K562 (cell line): ENCODE data around the gene OR51B2. TPM values are rescaled to one million over a fixed set of nuclear protein-coding genes. Genes with fewer than 3 reads are reported as not detected.

ENCODE experiments used
- ARID3B ChIP-seq: fragments of 250-450 bp; sonication (Bioruptor Pico); IDR thresholded peaks from 2 replicates; pipeline ENCODE4 v1.4.0; 2020; ENCODE audit warnings: borderline replicate concordance
- ARID4B ChIP-seq: sonication (generic); formaldehyde crosslinking; IDR thresholded peaks from 2 replicates; pipeline ENCODE4 v1.8.0; 2022; ENCODE audit warnings: mild to moderate bottlenecking, missing genetic modification reagents
- BRD9 ChIP-seq: fragments of 450-650 bp; IDR thresholded peaks from 2 replicates; pipeline ENCODE4 v1.6.1; 2018; ENCODE audit warnings: low read depth; ENCODE audit not compliant: partially characterized antibody
- CREM ChIP-seq: IDR thresholded peaks from 2 replicates; pipeline ENCODE4 v1.6.1; 2014; ENCODE audit warnings: antibody characterized with exemption, low read depth
- ETV1 ChIP-seq: fragments of 450-650 bp; conservative IDR thresholded peaks from 2 replicates; pipeline ENCODE4 v1.6.1; 2016; ENCODE audit warnings: missing genetic modification characterization, control low read depth, low read depth, missing compliant biosample characterization
- ETV6 ChIP-seq, 3 experiments: fragments of 150-350 bp in 1 of 3; sonication (generic) in 1 of 3; formaldehyde crosslinking in 1 of 3; IDR thresholded peaks; 2 replicates each; pipeline versions ENCODE4 v1.6.1 to v1.8.0; 2014 to 2022; ENCODE audit warnings: borderline replicate concordance in 2 of 3, low read depth in 2 of 3, antibody characterized with exemption in 1 of 3, low read length in 1 of 3, mild to moderate bottlenecking in 1 of 3, missing genetic modification reagents in 1 of 3
- HBP1 ChIP-seq: fragments of 450-650 bp; formaldehyde crosslinking; IDR thresholded peaks from 2 replicates; pipeline ENCODE4 v1.4.0; 2022; ENCODE audit warnings: missing genetic modification characterization
- MCM7 ChIP-seq, 2 experiments: fragments of 450-650 bp; IDR thresholded peaks; 2 replicates each; pipeline ENCODE4 v1.6.1; 2016 to 2018
- MITF ChIP-seq: IDR thresholded peaks from 2 replicates; pipeline ENCODE4 v1.6.1; 2014; ENCODE audit warnings: antibody characterized with exemption
- POLR2A ChIP-seq: fragments of 450-650 bp; conservative IDR thresholded peaks from 2 replicates; pipeline ENCODE4 v1.6.1; 2016
- RUNX1 ChIP-seq: sonication (generic); IDR thresholded peaks from 2 replicates; pipeline ENCODE4 v1.6.1; 2016; ENCODE audit warnings: antibody characterized with exemption, low read depth
- SNAPC5 ChIP-seq: fragments of 250-450 bp; sonication (Bioruptor Pico); IDR thresholded peaks from 2 replicates; pipeline ENCODE4 v1.8.0; 2021; ENCODE audit warnings: moderate library complexity, mild to moderate bottlenecking, inconsistent platforms
- SREBF2 ChIP-seq: sonication (generic); formaldehyde crosslinking; IDR thresholded peaks from 2 replicates; pipeline ENCODE4 v1.4.0; 2020; ENCODE audit warnings: mild to moderate bottlenecking, missing genetic modification reagents
- TEAD4 ChIP-seq, 2 experiments: sonication (generic) in 1 of 2; formaldehyde crosslinking in 1 of 2; IDR thresholded peaks; 2 replicates each; pipeline versions ENCODE4 v1.6.1 to v1.8.0; 2012 to 2022; ENCODE audit warnings: borderline replicate concordance in 1 of 2, inconsistent platforms in 1 of 2, low read length in 1 of 2, mild to moderate bottlenecking in 1 of 2, missing genetic modification reagents in 1 of 2
- THAP7 ChIP-seq: fragments of 250-450 bp; sonication (Bioruptor Pico); IDR thresholded peaks from 2 replicates; pipeline ENCODE4 v1.5.0; 2021
- ZNF23 ChIP-seq: fragments of 250-450 bp; sonication (Bioruptor Pico); IDR thresholded peaks from 2 replicates; pipeline ENCODE4 v1.4.0; 2020; ENCODE audit warnings: mild to moderate bottlenecking
- ZNF785 ChIP-seq: fragments of 250-450 bp; sonication (Bioruptor Pico); IDR thresholded peaks from 2 replicates; pipeline ENCODE4 v1.4.0; 2020; ENCODE audit warnings: mild to moderate bottlenecking
- polyA plus RNA-seq, 8 experiments: library from polyadenylated mRNA; depleted of rRNA in 4 of 8; stranded (reverse) in 5 of 8; unstranded in 3 of 8; fragments of >200 nt; fragmentation: Nextera tagmentation in 2 of 8; fragmentation: Illumina TruSeq in 1 of 8; extraction: Ambion mirVana in 2 of 8; extraction: Trizol in 1 of 8; gene quantifications; 2 replicates each; pipeline versions ENCODE4 v1.2.1 to v1.2.3, GENCODE V29; 2011 to 2014; ENCODE audit warnings: inconsistent platforms in 1 of 8, missing spikeins in 1 of 8
- total RNA-seq, 7 experiments: library from RNA; depleted of rRNA in 6 of 7; stranded (reverse); fragments of >200 nt in 6 of 7; fragmentation: Illumina TruSeq in 2 of 7; extraction: Trizol in 2 of 7; gene quantifications; 2 replicates each; pipeline versions ENCODE4 v1.2.1 to v1.2.3, GENCODE V29; 2011 to 2021; ENCODE audit warnings: low replicate concordance in 1 of 7

OR51B2 gene
- total and polyA plus RNA-seq, 9 of the 15 experiments (the other 6 are each of a cell fraction or from before 2014, with no cell fraction given) = 0.38 to 6.6 (median 4.0) TPM

GRCh38 chr11:5280582-5281102 is 43.5 kb downstream of the OR51B2 start (continued):
- TF ChIP-seq HBP1 (CRISPR knock-in tag) = peak; percentile 75
- no peak for TF ChIP-seq ZNF785 (CRISPR knock-in tag)
- no peak for TF ChIP-seq SNAPC5 (CRISPR knock-in tag)
- TF ChIP-seq MITF = peak; percentile 93
- TF ChIP-seq TEAD4 (IDR thresholded peaks at IDR 0.05; ENCODE audit: low read length) = peak; percentile 99
- TF ChIP-seq TEAD4 (CRISPR knock-in tag; IDR thresholded peaks at IDR 0.05; ENCODE audit: borderline replicate concordance) = no peak
- no peak for TF ChIP-seq SREBF2 (CRISPR knock-in tag)
- no peak for TF ChIP-seq ARID4B
- peak; percentile 80 for TF ChIP-seq ZNF23 (CRISPR knock-in tag)
- TF ChIP-seq THAP7 = no peak
- peak; percentile 92 for TF ChIP-seq RUNX1
- peak in 1 of 2 experiments; percentile 45; a peak in 1 of 4 replicates for TF ChIP-seq ETV6 (IDR thresholded peaks at IDR 0.05; ENCODE audit: borderline replicate concordance in 1 of 2, low read depth in 2 of 2, low read length in 1 of 2)
- TF ChIP-seq ETV6 (CRISPR knock-in tag; IDR thresholded peaks at IDR 0.05; ENCODE audit: borderline replicate concordance) = no peak
- no peak for TF ChIP-seq MCM7 (IDR thresholded peaks at IDR 0.05)
- TF ChIP-seq ETV1 (tag) = peak; percentile 94
- TF ChIP-seq POLR2A = peak; percentile 44; the same call in 1 of the 2 replicates
- no peak for TF ChIP-seq ARID3B (CRISPR knock-in tag)
- TF ChIP-seq CREM = peak; percentile 91
- TF ChIP-seq BRD9 = peak; percentile 94
